HG03103 (cell line): ENCODE results near the gene KRTAP4-16.
"Not testable (repeated sequence)": the region's sequence is repeated elsewhere in the genome, so short reads cannot be mapped to it uniquely, and the experiment has no call there.

Experiments used
- ATAC-seq: cut with Tn5 transposase; IDR thresholded peaks from one replicate; pipeline ENCODE4 v1.9.1; 2021; ENCODE audit warnings: low read depth; ENCODE audit not compliant: unreplicated experiment

KRTAP4-16 gene

GRCh38 chr17:41119696-41120690 lies 18.0 kb upstream of the KRTAP4-16 start:
- ATAC-seq, result not testable (repeated sequence)

- ATAC-seq, result no peak
These were observed 16.7 kb upstream of the KRTAP4-16 start for GRCh38 chr17:41118721-41119120.

GRCh38 chr17:41117846-41118386 lies 15.9 kb upstream of the KRTAP4-16 start, which contains the start of gene KRTAP4-11:
KRTAP4-11 (minus strand) TSS chr17:41118373; CDS start chr17:41118315, 58 bp downstream.
- not testable (repeated sequence) for ATAC-seq

GRCh38 chr17:41116297-41116696 lies 14.3 kb upstream of the KRTAP4-16 start:
- no peak for ATAC-seq

- ATAC-seq, result no peak
These were observed 9.3 kb upstream of the KRTAP4-16 start for GRCh38 chr17:41111151-41111885.

- ATAC-seq, result not testable (repeated sequence)
These were observed 6.8 kb upstream of the KRTAP4-16 start for GRCh38 chr17:41108728-41109386.

GRCh38 chr17:41107941-41108450 lies 6.0 kb upstream of the KRTAP4-16 start:
- no peak for ATAC-seq

GRCh38 chr17:41105347-41105746 lies 3.3 kb upstream of the KRTAP4-16 start, which contains the start of gene KRTAP4-9:
KRTAP4-9 (plus strand) TSS chr17:41105389; CDS start chr17:41105389, 0 bp downstream.
- not testable (repeated sequence) for ATAC-seq

GRCh38 chr17:41104386-41105038 lies 2.5 kb upstream of the KRTAP4-16 start:
- not testable (repeated sequence) for ATAC-seq

- ATAC-seq, result no peak
These were observed 1.9 kb upstream of the KRTAP4-16 start for GRCh38 chr17:41103896-41104295.

- not testable (repeated sequence) for ATAC-seq
These were observed 2.1 kb downstream of the KRTAP4-16 start for GRCh38 chr17:41099682-41100480.

- ATAC-seq, result no peak
These were observed 3.5 kb downstream of the KRTAP4-16 start for GRCh38 chr17:41098481-41098880.

- no peak for ATAC-seq
These were observed 4.0 kb downstream of the KRTAP4-16 start, which contains the start of gene KRTAP4-8 for GRCh38 chr17:41098042-41098441. KRTAP4-8 (minus strand) TSS chr17:41098142; CDS start chr17:41098084, 58 bp downstream.

- ATAC-seq, result no peak
These were observed 6.0 kb downstream of the KRTAP4-16 start for GRCh38 chr17:41096055-41096454.

GRCh38 chr17:41088760-41089352 lies 13.2 kb downstream of the KRTAP4-16 start:
- not testable (repeated sequence) for ATAC-seq

- not testable (repeated sequence) for ATAC-seq
These were observed 17.7 kb downstream of the KRTAP4-16 start, which contains the start of gene KRTAP4-7 for GRCh38 chr17:41084100-41084856. KRTAP4-7 (plus strand) TSS chr17:41084150; CDS start chr17:41084207, 57 bp downstream.

- ATAC-seq, result not testable (repeated sequence)
These were observed 18.6 kb downstream of the KRTAP4-16 start for GRCh38 chr17:41083427-41083826.
